Osteoblast (primary cell): ENCODE results near the gene SFMBT2. TPM values are rescaled to one million over a fixed set of nuclear protein-coding genes. Genes with fewer than 3 reads are reported as not detected.

Source experiments
- DNase-seq: peaks from one replicate; pipeline ENCODE4 v3.0.0; 2011; ENCODE audit warnings: low spot score, mixed read lengths; ENCODE audit not compliant: insufficient read length; ENCODE audit errors: missing footprints
- H2AFZ ChIP-seq: 2 replicates; pipeline ENCODE4 v1.6.0; 2011; ENCODE audit warnings: mild to moderate bottlenecking, low read length
- H3K27ac ChIP-seq: 2 replicates; pipeline ENCODE4 v1.5.1; 2011; ENCODE audit warnings: mild to moderate bottlenecking, low read depth, low read length, moderate library complexity
- H3K27me3 ChIP-seq: 2 replicates; pipeline ENCODE4 v1.6.0; 2012; ENCODE audit warnings: mild to moderate bottlenecking, control low read depth, inconsistent platforms, low read length, moderate library complexity; ENCODE audit not compliant: insufficient read depth
- H3K36me3 ChIP-seq: 2 replicates; pipeline ENCODE4 v1.5.1; 2011; ENCODE audit warnings: mild to moderate bottlenecking, low read length, control low read depth, moderate library complexity; ENCODE audit not compliant: insufficient read depth
- H3K4me1 ChIP-seq: 2 replicates; pipeline ENCODE4 v1.5.1; 2011; ENCODE audit warnings: mild to moderate bottlenecking, low read length, control low read depth, moderate library complexity; ENCODE audit not compliant: insufficient read depth
- H3K4me2 ChIP-seq: 2 replicates; pipeline ENCODE4 v1.6.0; 2011; ENCODE audit warnings: mild to moderate bottlenecking, low read length; ENCODE audit not compliant: insufficient read depth
- H3K4me3 ChIP-seq: fragments of 200-600 bp; sonication (generic); 3 replicates; pipeline ENCODE4 v1.5.1; 2012; ENCODE audit warnings: mild to moderate bottlenecking, low read length, inconsistent platforms; ENCODE audit not compliant: insufficient read depth
- H3K79me2 ChIP-seq: 2 replicates; pipeline ENCODE4 v1.6.0; 2012; ENCODE audit warnings: mild to moderate bottlenecking, low read length, control low read depth, inconsistent platforms; ENCODE audit not compliant: insufficient read depth
- H3K9me3 ChIP-seq: 2 replicates; pipeline ENCODE4 v1.5.1; 2011; ENCODE audit warnings: low read depth, low read length, control low read depth
- H4K20me1 ChIP-seq: 2 replicates; pipeline ENCODE4 v1.6.0; 2012; ENCODE audit warnings: mild to moderate bottlenecking, low read length, control low read depth; ENCODE audit not compliant: insufficient read depth
- total RNA-seq: library from RNA; depleted of rRNA; stranded (reverse); fragments of >200 nt; gene quantifications from 2 replicates; pipeline ENCODE4 v1.2.3, GENCODE V29; 2012
- TF ChIP-seq, protein P1 (sequence below): IDR thresholded peaks from 2 replicates; pipeline ENCODE4 v1.5.1; 2011; ENCODE audit warnings: mild to moderate bottlenecking, low read depth, low read length, moderate library complexity; ENCODE audit errors: extremely low read depth

The SFMBT2 gene
- total RNA-seq, 1 donor: under 0.01 TPM

DNA sequence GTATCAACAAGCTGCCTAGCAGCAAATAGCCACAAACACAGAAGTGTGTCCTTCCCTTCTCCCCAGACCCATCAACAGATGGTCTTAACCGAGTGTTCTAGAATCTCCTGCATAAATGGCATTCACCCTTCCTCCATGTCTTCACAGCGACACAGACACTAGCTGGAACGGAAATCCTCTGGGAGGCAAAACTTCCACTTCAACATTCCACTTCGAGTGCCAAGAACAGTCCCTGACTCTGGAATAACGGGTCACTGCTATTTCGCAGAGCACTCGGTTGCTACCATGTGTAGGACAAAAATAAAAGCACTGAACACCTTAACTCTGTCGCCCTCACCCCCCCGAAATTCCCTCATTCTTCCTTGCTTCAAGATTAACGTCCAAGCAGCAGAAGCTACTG, 65.1 kb downstream of the SFMBT2 start:
- no peaks in the 10 kb centered on the region for H3K79me2 ChIP-seq
- DNase-seq: no peak
- H3K27ac ChIP-seq: no peak overlapping the region
- TF ChIP-seq, protein P1, sequence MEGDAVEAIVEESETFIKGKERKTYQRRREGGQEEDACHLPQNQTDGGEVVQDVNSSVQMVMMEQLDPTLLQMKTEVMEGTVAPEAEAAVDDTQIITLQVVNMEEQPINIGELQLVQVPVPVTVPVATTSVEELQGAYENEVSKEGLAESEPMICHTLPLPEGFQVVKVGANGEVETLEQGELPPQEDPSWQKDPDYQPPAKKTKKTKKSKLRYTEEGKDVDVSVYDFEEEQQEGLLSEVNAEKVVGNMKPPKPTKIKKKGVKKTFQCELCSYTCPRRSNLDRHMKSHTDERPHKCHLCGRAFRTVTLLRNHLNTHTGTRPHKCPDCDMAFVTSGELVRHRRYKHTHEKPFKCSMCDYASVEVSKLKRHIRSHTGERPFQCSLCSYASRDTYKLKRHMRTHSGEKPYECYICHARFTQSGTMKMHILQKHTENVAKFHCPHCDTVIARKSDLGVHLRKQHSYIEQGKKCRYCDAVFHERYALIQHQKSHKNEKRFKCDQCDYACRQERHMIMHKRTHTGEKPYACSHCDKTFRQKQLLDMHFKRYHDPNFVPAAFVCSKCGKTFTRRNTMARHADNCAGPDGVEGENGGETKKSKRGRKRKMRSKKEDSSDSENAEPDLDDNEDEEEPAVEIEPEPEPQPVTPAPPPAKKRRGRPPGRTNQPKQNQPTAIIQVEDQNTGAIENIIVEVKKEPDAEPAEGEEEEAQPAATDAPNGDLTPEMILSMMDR: no peak
- H3K4me3 ChIP-seq: no peak overlapping the region
- no peaks in the 10 kb centered on the region for H3K36me3 ChIP-seq
- H3K9me3 ChIP-seq: no peaks in the 10 kb centered on the region
- no peaks in the 10 kb centered on the region for H3K27me3 ChIP-seq
- no peaks in the 10 kb centered on the region for H3K4me1 ChIP-seq
- no peak overlapping the region for H3K4me2 ChIP-seq
- no peak overlapping the region for H2AFZ ChIP-seq
- no peaks in the 10 kb centered on the region for H4K20me1 ChIP-seq

DNA sequence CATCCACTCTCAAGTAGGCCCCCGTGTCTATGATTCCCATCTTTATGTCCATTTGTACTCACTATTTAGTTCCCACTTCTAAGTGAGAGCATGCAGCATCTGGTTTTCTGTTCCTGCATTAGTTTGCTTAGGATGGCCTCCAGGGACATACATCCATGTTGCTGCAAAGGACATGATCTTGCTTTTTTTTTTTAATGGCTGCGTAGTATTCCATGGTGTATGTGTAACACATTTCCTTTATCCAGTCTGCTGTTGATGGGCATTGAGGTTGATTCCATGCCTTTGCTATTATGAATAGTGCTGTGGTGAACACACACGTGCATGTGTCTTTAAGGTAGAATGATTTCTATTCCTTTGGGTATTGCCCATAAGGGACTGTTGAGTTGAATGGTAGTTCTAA, 67.8 kb downstream of the SFMBT2 start:
- H3K4me2 ChIP-seq: no peak overlapping the region
- no peak overlapping the region for H3K4me3 ChIP-seq
- H3K27ac ChIP-seq: no peak overlapping the region
- no peaks in the 10 kb centered on the region for H3K79me2 ChIP-seq
- no peaks in the 10 kb centered on the region for H3K36me3 ChIP-seq
- TF ChIP-seq, protein P1: no peak
- H2AFZ ChIP-seq: no peak overlapping the region
- H3K27me3 ChIP-seq: no peaks in the 10 kb centered on the region
- no peaks in the 10 kb centered on the region for H3K9me3 ChIP-seq
- no peak for DNase-seq
- no peaks in the 10 kb centered on the region for H3K4me1 ChIP-seq
- H4K20me1 ChIP-seq: no peaks in the 10 kb centered on the region

DNA sequence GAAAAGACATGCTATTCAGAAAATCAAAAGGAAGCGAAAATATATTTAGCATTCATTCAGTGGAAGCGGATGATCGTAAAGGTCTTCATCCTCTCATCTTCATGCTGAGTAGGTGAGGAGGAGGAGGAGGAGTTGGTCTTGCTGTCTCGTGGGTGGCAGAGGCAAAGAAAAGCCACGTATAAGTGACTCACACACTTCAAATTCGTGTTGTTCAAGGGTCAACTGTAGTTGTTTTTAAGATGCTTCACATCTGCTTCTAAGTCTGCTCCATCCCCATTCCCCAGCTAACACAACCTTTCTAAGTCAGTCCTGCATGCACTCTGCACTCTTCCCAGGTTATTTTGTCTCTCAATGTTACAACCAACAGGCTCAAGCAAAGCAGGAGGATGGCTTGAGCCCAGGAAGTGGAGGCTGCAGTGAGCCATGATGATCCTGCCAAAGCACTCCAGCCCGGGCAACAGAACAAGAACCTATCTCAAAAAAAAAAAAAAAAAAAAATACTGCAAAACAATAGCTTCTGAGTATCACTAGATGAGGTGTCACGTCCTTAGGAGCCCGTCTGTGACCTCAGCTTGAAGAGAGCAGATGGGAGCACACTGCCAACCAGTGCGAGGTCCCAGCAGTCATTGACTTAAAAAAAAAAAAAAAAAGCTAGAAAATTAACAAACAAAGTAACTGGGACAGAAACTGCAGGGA, 70.5 kb downstream of the SFMBT2 start:
- Histone ChIP-seq H4K20me1 (no peaks in the 10 kb centered on the region), H3K36me3 (no peaks in the 10 kb centered on the region), H3K4me2 (no peak overlapping the region), H2AFZ (no peak overlapping the region), H3K4me1 (no peaks in the 10 kb centered on the region), H3K9me3 (no peaks in the 10 kb centered on the region), H3K27ac (no peak overlapping the region), H3K27me3 (no peaks in the 10 kb centered on the region), H3K79me2 (no peaks in the 10 kb centered on the region), H3K4me3 (no peak overlapping the region)
- TF ChIP-seq, protein P1: no peak
- no peak for DNase-seq

DNA sequence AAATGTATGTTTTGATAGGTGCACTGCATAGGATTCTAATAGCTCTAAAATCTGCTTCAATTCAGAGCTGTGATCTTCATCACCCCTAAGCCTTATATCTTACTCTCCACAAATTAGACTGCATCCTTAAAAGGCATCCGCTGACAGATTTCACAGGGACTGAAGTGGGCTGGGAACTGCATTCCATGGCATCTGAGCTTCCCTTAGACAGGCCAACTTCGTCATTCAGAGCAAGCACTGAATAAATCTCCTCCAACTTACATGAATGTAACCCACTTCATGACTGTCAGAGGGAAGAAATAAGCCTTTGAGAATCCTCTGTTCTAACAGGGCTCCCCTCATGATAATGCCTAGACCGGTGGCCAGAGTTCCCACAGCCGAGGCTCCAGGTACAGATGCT, 71.3 kb downstream of the SFMBT2 start:
- H3K27ac ChIP-seq: no peak overlapping the region
- H3K4me3 ChIP-seq: no peak overlapping the region
- H3K4me1 ChIP-seq: no peaks in the 10 kb centered on the region
- no peaks in the 10 kb centered on the region for H4K20me1 ChIP-seq
- TF ChIP-seq, protein P1: no peak
- DNase-seq: no peak
- no peaks in the 10 kb centered on the region for H3K27me3 ChIP-seq
- no peak overlapping the region for H2AFZ ChIP-seq
- no peaks in the 10 kb centered on the region for H3K9me3 ChIP-seq
- no peak overlapping the region for H3K4me2 ChIP-seq
- H3K36me3 ChIP-seq: no peaks in the 10 kb centered on the region
- H3K79me2 ChIP-seq: no peaks in the 10 kb centered on the region
